22Rv1 (cell line): ENCODE data around the gene TMEM132D.

Experiments used
- ZFX ChIP-seq: fragments of 450-650 bp; IDR thresholded peaks from 2 replicates; pipeline ENCODE4 v1.6.1; 2017; ENCODE audit warnings: antibody characterized with exemption, borderline replicate concordance
- TF ChIP-seq, protein P1 (sequence below): fragments of 450-650 bp; IDR thresholded peaks from 2 replicates; pipeline ENCODE4 v1.5.1; 2017; ENCODE audit warnings: mild to moderate bottlenecking

GRCh38 chr12:129363041-129363440, 540.8 kb downstream of the TMEM132D start:
- TF ChIP-seq, protein P1, sequence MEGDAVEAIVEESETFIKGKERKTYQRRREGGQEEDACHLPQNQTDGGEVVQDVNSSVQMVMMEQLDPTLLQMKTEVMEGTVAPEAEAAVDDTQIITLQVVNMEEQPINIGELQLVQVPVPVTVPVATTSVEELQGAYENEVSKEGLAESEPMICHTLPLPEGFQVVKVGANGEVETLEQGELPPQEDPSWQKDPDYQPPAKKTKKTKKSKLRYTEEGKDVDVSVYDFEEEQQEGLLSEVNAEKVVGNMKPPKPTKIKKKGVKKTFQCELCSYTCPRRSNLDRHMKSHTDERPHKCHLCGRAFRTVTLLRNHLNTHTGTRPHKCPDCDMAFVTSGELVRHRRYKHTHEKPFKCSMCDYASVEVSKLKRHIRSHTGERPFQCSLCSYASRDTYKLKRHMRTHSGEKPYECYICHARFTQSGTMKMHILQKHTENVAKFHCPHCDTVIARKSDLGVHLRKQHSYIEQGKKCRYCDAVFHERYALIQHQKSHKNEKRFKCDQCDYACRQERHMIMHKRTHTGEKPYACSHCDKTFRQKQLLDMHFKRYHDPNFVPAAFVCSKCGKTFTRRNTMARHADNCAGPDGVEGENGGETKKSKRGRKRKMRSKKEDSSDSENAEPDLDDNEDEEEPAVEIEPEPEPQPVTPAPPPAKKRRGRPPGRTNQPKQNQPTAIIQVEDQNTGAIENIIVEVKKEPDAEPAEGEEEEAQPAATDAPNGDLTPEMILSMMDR: no peak
- no peak for TF ChIP-seq ZFX
